Immature natural killer cell (primary cell): ENCODE measurements around the gene NEK11. TPM values are rescaled to one million over a fixed set of nuclear protein-coding genes. Genes with fewer than 3 reads are reported as not detected.

Experiments used
- DNase-seq, 3 donors: peaks; one replicate each; pipeline ENCODE4 v3.0.0; 2022; ENCODE audit warnings: mixed read lengths in 1 of 3
- H3K27ac Mint-ChIP-seq, 6 donors: one replicate each; pipeline ENCODE4 v1.8.0; 2020; ENCODE audit warnings: mixed read lengths in 6 of 6, mild to moderate bottlenecking in 5 of 6, inconsistent platforms in 4 of 6, moderate library complexity in 3 of 6
- H3K27me3 Mint-ChIP-seq, 3 donors: one replicate each; pipeline ENCODE4 v1.8.0; 2020 to 2021; ENCODE audit warnings: low read depth in 3 of 3, mild to moderate bottlenecking in 3 of 3, mixed read lengths in 3 of 3, moderate library complexity in 3 of 3, inconsistent platforms in 1 of 3
- H3K36me3 Mint-ChIP-seq, 3 donors: one replicate each; pipeline ENCODE4 v1.8.0; 2020; ENCODE audit warnings: mixed read lengths in 3 of 3, inconsistent platforms in 2 of 3, mild to moderate bottlenecking in 2 of 3
- H3K4me1 Mint-ChIP-seq, 2 donors: one replicate each; pipeline ENCODE4 v1.8.0; 2020; ENCODE audit warnings: inconsistent platforms in 2 of 2, mild to moderate bottlenecking in 2 of 2, mixed read lengths in 2 of 2, moderate library complexity in 1 of 2
- H3K4me3 Mint-ChIP-seq, 5 donors: one replicate each; pipeline ENCODE4 v1.8.0; 2020; ENCODE audit warnings: mild to moderate bottlenecking in 5 of 5, mixed read lengths in 5 of 5, inconsistent platforms in 3 of 5, moderate library complexity in 3 of 5
- H3K9me3 Mint-ChIP-seq, 6 donors: one replicate each; pipeline ENCODE4 v1.8.0; 2020; ENCODE audit warnings: mild to moderate bottlenecking in 6 of 6, mixed read lengths in 6 of 6, inconsistent platforms in 4 of 6, moderate library complexity in 3 of 6
- polyA plus RNA-seq, 3 donors: library from polyadenylated mRNA; unstranded; fragments of 300-500 nt; fragmentation: Illumina TruSeq; gene quantifications; one replicate each; pipeline ENCODE4 v1.2.3, GENCODE V29; 2021

Gene NEK11
- polyA plus RNA-seq, 3 donors from 2014 or later = 0.41 to 0.47 TPM; not detected in 1

DNA sequence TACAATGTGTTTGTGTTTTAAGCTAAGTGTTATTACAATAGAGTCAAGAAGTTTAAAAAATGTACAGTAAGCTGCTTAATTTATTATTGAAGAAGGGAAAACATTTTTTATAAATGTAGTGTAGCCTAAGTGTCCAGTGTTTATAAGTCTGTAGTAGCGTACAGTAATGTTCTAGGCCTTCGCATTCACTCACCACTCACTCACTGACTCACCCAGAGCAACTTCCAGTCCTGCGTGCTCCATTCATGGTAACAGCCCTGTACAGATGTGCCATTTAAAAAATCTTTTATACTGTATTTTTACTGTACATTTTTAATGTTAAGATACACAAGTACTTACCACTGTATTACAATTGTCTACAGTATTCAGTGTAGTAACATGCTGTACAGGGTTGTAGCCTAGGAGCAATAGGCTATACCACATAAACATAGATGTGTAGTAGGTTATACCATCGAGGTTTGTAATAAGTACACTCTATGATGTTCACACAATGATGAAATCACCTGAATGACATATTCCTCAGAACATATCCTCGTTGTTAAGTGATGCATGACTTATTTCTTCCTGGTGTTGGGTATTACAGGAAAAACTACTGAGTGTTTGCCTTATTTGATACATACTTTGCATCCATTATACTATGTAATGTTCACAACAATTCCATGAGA is 198.3 kb downstream of the NEK11 start:
- DNase-seq = no peak
- Mint-ChIP-seq H3K4me3 (no peak overlapping the region), H3K9me3 (no peaks in the 10 kb centered on the region), H3K27ac (no peak overlapping the region), H3K36me3 (no peaks in the 10 kb centered on the region), H3K27me3 (no peaks in the 10 kb centered on the region), H3K4me1 (peaks cover 12 to 16% of the 10 kb centered on the region in 2 donors)

GRCh38 chr3:131228522-131228921 is 201.8 kb downstream of the NEK11 start:
- H3K27me3 Mint-ChIP-seq = peaks cover 0 to 2% (median 0%) of the 10 kb centered on the region in 3 donors
- DNase-seq = no peak
- no peak overlapping the region for H3K27ac Mint-ChIP-seq
- peaks cover 1 to 6% of the 10 kb centered on the region in 2 donors for H3K4me1 Mint-ChIP-seq
- peaks cover 0 to 1% (median 0%) of the 10 kb centered on the region in 6 donors for H3K9me3 Mint-ChIP-seq
- H3K36me3 Mint-ChIP-seq = no peaks in the 10 kb centered on the region
- H3K4me3 Mint-ChIP-seq = no peak overlapping the region

DNA sequence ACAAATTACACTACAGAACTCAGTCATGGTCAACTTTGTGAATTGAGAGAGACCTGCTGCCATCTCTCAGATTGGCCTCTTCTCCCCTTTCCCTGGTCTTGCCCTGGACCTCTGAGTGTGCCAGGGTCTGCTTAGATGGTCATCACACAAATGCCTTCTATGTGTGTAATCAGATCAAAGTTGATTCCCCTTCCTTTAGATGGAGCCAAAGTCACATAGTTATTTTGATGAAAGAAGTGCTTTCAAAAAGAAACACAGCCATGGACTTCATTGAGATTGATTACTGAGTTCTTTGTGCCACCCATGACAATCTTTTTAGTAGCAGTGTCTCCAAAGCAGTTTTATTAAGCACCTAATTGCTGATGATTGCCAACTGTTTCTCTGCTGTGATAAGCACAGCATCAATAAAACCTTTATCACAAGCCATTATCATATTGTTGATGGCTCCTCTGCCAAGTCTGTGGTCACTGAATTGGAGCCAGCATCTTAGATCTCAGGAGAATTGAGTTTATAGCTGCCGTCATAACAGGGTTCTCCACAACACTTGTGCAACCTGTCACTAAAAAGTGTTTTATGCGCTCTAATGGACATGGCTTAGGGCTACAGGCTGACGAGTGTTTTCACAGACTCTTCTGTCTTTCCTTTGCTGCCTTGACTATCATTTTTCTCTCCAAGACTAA is 205.2 kb downstream of the NEK11 start:
- no peaks in the 10 kb centered on the region for H3K36me3 Mint-ChIP-seq
- H3K27me3 Mint-ChIP-seq = peaks cover 0 to 2% (median 2%) of the 10 kb centered on the region in 3 donors
- H3K27ac Mint-ChIP-seq = no peak overlapping the region
- H3K4me3 Mint-ChIP-seq = no peak overlapping the region
- peaks cover 0 to 1% (median 0%) of the 10 kb centered on the region in 6 donors for H3K9me3 Mint-ChIP-seq
- no peaks in the 10 kb centered on the region for H3K4me1 Mint-ChIP-seq
- DNase-seq = no peak

- no peaks in the 10 kb centered on the region for H3K4me1 Mint-ChIP-seq
- peaks cover 0 to 2% (median 2%) of the 10 kb centered on the region in 3 donors for H3K27me3 Mint-ChIP-seq
- no peaks in the 10 kb centered on the region for H3K36me3 Mint-ChIP-seq
- DNase-seq = no peak
- H3K27ac Mint-ChIP-seq = no peak overlapping the region
- peaks cover 0 to 1% (median 0%) of the 10 kb centered on the region in 6 donors for H3K9me3 Mint-ChIP-seq
- no peak overlapping the region for H3K4me3 Mint-ChIP-seq
Measured at GRCh38 chr3:131232711-131233267, 206.1 kb downstream of the NEK11 start.

DNA sequence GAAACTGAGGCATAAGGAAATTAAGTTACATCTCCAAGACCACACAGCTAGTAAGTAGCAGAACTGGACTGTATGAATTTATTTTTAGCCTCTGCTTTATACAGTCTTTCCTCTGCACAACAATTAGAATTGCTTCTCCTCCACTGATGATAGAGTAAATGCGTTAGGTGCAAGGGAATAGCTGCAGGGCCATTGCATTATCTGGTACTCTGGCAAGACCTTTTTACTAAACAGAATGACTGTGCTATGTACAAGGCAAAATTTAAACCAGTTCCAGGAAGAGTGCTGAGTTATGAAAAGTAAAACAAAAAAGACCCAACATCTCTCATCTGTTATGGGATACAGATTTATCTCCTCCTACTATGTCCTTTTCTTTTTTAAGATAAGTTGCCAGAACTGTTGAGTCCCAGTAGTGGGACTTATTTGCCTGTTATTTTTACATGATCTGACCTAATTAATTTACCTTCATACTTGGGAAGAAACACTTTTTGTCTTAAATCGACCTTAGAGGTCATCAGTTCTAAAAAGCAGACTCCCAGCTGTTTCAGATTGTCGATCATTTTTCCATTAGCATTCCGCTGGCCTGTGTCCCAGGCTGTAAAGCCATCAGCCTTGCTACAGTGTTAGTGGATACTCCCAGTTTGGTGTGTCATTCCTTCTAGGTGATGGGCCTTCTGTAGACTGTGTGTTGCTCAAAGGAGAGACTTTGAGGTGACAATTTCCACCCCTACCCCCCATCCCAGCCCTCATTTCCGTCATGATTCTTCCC is 207.4 kb downstream of the NEK11 start:
- H3K4me3 Mint-ChIP-seq = no peak overlapping the region
- H3K36me3 Mint-ChIP-seq = no peaks in the 10 kb centered on the region

GRCh38 chr3:131236421-131236820 is 209.7 kb downstream of the NEK11 start:
- Mint-ChIP-seq H3K36me3 (no peaks in the 10 kb centered on the region), H3K4me3 (no peak overlapping the region), H3K9me3 (peaks cover 0 to 1% (median 0%) of the 10 kb centered on the region in 6 donors), H3K27ac (no peak overlapping the region), H3K4me1 (no peaks in the 10 kb centered on the region), H3K27me3 (peaks cover 0 to 9% (median 3%) of the 10 kb centered on the region in 3 donors)
- no peak for DNase-seq

More for the DNA sequence above, 207.4 kb downstream of the NEK11 start:
- Mint-ChIP-seq H3K9me3 (peaks cover 0 to 1% (median 0%) of the 10 kb centered on the region in 6 donors), H3K27me3 (peaks cover 0 to 4% (median 3%) of the 10 kb centered on the region in 3 donors), H3K27ac (no peak overlapping the region), H3K4me1 (no peaks in the 10 kb centered on the region)
- no peak for DNase-seq

DNA sequence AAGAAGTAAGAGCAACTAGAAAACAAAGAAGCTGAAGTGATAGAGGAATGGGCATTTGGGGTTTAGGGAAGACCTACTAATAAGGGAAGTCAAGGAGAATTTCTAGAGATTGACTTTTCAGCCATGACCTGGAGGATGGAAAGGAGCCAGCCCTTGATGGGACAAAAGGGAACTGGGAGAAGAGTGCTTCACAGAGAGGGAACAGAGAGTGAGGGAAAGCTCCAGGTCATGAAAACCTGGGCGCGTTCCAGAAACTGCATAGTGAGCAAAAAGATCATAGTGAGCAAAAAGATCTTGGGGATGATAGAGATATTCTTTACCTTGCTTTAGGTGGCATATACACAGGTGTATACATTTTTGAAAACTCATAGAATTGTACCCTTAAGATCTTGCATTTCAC is 211.8 kb downstream of the NEK11 start:
- Mint-ChIP-seq H3K36me3 (no peaks in the 10 kb centered on the region), H3K4me3 (no peak overlapping the region), H3K4me1 (no peaks in the 10 kb centered on the region), H3K27ac (no peak overlapping the region), H3K27me3 (peaks cover 0 to 8% (median 3%) of the 10 kb centered on the region in 3 donors), H3K9me3 (no peaks in the 10 kb centered on the region)
- no peak for DNase-seq

GRCh38 chr3:131239267-131239666 is 212.6 kb downstream of the NEK11 start:
- Mint-ChIP-seq H3K27me3 (peaks cover 0 to 8% (median 3%) of the 10 kb centered on the region in 3 donors), H3K4me1 (no peaks in the 10 kb centered on the region), H3K27ac (no peak overlapping the region), H3K9me3 (no peaks in the 10 kb centered on the region), H3K4me3 (no peak overlapping the region), H3K36me3 (no peaks in the 10 kb centered on the region)
- no peak for DNase-seq

DNA sequence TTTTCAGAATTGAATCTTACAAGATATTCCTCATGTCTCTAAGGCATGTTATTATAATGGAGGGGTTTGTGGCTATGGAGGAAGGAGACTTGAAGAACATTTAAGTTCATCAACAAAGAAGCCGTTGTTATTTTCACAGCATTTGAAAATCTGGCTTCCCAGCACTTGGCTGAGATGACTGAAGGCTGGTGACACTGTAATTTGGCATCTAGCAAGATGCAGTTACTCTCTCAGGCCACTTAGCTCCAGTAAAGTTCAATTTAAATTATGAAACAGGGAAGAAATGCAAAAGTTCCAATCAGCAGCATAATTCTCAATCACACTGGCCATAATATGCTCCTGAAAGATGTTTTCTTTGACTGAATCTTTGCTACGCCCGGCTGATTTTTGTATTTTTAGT is 215.5 kb downstream of the NEK11 start:
- no peak for DNase-seq
- Mint-ChIP-seq H3K9me3 (peaks cover 0 to 2% (median 0%) of the 10 kb centered on the region in 6 donors), H3K27me3 (peaks cover 0 to 11% (median 1%) of the 10 kb centered on the region in 3 donors), H3K4me1 (no peaks in the 10 kb centered on the region), H3K36me3 (no peaks in the 10 kb centered on the region), H3K27ac (no peak overlapping the region), H3K4me3 (no peak overlapping the region)

- H3K9me3 Mint-ChIP-seq = peaks cover 4 to 13% (median 7%) of the 10 kb centered on the region in 6 donors
- H3K4me3 Mint-ChIP-seq = no peak overlapping the region
- no peak for DNase-seq
- H3K27ac Mint-ChIP-seq = no peak overlapping the region
- no peaks in the 10 kb centered on the region for H3K4me1 Mint-ChIP-seq
- peaks cover 3 to 23% (median 5%) of the 10 kb centered on the region in 3 donors for H3K27me3 Mint-ChIP-seq
- H3K36me3 Mint-ChIP-seq = peaks cover 0 to 13% (median 8%) of the 10 kb centered on the region in 3 donors
Measured at GRCh38 chr3:131250466-131250865, 223.8 kb downstream of the NEK11 start.

GRCh38 chr3:131260525-131260924 is 233.8 kb downstream of the NEK11 start:
- H3K36me3 Mint-ChIP-seq = no peaks in the 10 kb centered on the region
- no peaks in the 10 kb centered on the region for H3K4me1 Mint-ChIP-seq
- H3K9me3 Mint-ChIP-seq = peaks cover 0 to 5% (median 3%) of the 10 kb centered on the region in 6 donors
- no peak overlapping the region for H3K27ac Mint-ChIP-seq
- peaks cover 2 to 6% (median 3%) of the 10 kb centered on the region in 3 donors for H3K27me3 Mint-ChIP-seq
- DNase-seq = no peak
- no peak overlapping the region for H3K4me3 Mint-ChIP-seq

GRCh38 chr3:131261104-131261503 is 234.4 kb downstream of the NEK11 start:
- no peak overlapping the region for H3K27ac Mint-ChIP-seq
- peaks cover 0 to 5% (median 4%) of the 10 kb centered on the region in 6 donors for H3K9me3 Mint-ChIP-seq
- H3K4me3 Mint-ChIP-seq = no peak overlapping the region
- DNase-seq = no peak
- H3K4me1 Mint-ChIP-seq = no peaks in the 10 kb centered on the region
- H3K27me3 Mint-ChIP-seq = peaks cover 2 to 3% (median 3%) of the 10 kb centered on the region in 3 donors
- H3K36me3 Mint-ChIP-seq = no peaks in the 10 kb centered on the region

- Mint-ChIP-seq H3K9me3 (no peaks in the 10 kb centered on the region), H3K27me3 (no peaks in the 10 kb centered on the region), H3K27ac (no peak overlapping the region), H3K36me3 (no peaks in the 10 kb centered on the region), H3K4me3 (no peak overlapping the region), H3K4me1 (no peaks in the 10 kb centered on the region)
- DNase-seq = no peak
Measured at GRCh38 chr3:131275556-131275955, 248.9 kb downstream of the NEK11 start.
